SK-N-SH (cell line): ENCODE data around the gene ATP13A4.

Experiments used
- JUND ChIP-seq: IDR thresholded peaks from 2 replicates; pipeline ENCODE4 v1.4.0; 2012
- TAF1 ChIP-seq: IDR thresholded peaks from 2 replicates; pipeline ENCODE4 v1.6.1; 2012; ENCODE audit warnings: low read depth, mild to moderate bottlenecking, low read length, moderate library complexity, borderline replicate concordance
- TF ChIP-seq, protein P1 (sequence below): fragments of 200-600 bp; sonication (generic); IDR thresholded peaks from 2 replicates; pipeline ENCODE4 v1.6.1; 2017; ENCODE audit warnings: antibody characterized with exemption, mild to moderate bottlenecking, moderate library complexity

DNA sequence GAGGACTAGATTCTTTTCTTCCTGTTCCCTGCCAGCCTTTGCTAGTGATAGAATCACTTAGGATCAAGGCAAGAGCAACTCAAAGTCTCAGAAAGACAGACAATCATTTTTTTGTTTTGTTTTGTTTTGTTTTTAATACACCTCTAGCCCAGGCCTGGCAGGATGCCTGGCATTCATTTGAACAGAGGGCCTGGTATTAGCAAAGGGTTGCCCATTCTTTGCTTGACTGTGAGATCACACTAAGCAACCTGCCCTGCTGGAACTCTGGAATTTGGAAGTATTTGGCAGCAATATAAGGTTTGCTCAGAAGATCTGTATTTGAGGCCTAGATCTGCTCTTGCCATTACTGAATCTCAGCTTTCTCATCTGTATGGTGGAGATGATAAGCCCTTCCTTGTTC, 154.4 kb downstream of the ATP13A4 start:
- TF ChIP-seq, protein P1, sequence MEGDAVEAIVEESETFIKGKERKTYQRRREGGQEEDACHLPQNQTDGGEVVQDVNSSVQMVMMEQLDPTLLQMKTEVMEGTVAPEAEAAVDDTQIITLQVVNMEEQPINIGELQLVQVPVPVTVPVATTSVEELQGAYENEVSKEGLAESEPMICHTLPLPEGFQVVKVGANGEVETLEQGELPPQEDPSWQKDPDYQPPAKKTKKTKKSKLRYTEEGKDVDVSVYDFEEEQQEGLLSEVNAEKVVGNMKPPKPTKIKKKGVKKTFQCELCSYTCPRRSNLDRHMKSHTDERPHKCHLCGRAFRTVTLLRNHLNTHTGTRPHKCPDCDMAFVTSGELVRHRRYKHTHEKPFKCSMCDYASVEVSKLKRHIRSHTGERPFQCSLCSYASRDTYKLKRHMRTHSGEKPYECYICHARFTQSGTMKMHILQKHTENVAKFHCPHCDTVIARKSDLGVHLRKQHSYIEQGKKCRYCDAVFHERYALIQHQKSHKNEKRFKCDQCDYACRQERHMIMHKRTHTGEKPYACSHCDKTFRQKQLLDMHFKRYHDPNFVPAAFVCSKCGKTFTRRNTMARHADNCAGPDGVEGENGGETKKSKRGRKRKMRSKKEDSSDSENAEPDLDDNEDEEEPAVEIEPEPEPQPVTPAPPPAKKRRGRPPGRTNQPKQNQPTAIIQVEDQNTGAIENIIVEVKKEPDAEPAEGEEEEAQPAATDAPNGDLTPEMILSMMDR, result no peak
- TF ChIP-seq JUND, result no peak
- no peak for TF ChIP-seq TAF1
